Measurements from ENCODE around the gene NOC2L. TPM values are rescaled to one million over a fixed set of nuclear protein-coding genes. Genes with fewer than 3 reads are reported as not detected.

NOC2L gene
- total RNA-seq, 2 donors from 2014 or later = 29.5 to 38.8 TPM

- peak; percentile 85 for DNase-seq (ENCODE audit: low spot score)
- Histone ChIP-seq H3K27ac (peak overlapping the region; percentile 24 to 63), H3K4me3 (peak overlapping the region in 1 of 2 donors; percentile 49), H3K4me1 (peaks cover 0 to 48% of the 10 kb centered on the region in 2 donors), H3K36me3 (peaks cover 20% of the 10 kb centered on the region), H3K27me3 (peaks cover 0 to 14% of the 10 kb centered on the region in 2 donors), H3K9me3 (no peaks in the 10 kb centered on the region)
- no peak for TF ChIP-seq CTCF (IDR thresholded peaks at IDR 0.05)
Measured at GRCh38 chr1:942864-943533, 16.1 kb downstream of the NOC2L start.

- DNase-seq (ENCODE audit: low spot score) = no peak
- H3K27me3 ChIP-seq = peaks cover 0 to 14% of the 10 kb centered on the region in 2 donors
- H3K4me1 ChIP-seq = peaks cover 0 to 48% of the 10 kb centered on the region in 2 donors
Measured at GRCh38 chr1:942411-942821, 16.6 kb downstream of the NOC2L start.

GRCh38 chr1:941588-942383 lies 17.3 kb downstream of the NOC2L start:
- peak; percentile 88 for DNase-seq (ENCODE audit: low spot score)
- Histone ChIP-seq H3K36me3 (peaks cover 9% of the 10 kb centered on the region), H3K9me3 (no peaks in the 10 kb centered on the region), H3K4me1 (peaks cover 0 to 48% of the 10 kb centered on the region in 2 donors), H3K27me3 (peaks cover 0 to 14% of the 10 kb centered on the region in 2 donors), H3K27ac (peak overlapping the region; percentile 59 to 65), H3K4me3 (peak overlapping the region; percentile 18 to 49)
- TF ChIP-seq CTCF (IDR thresholded peaks at IDR 0.05) = no peak

More at GRCh38 chr1:942411-942821, 16.6 kb downstream of the NOC2L start:
- no peak for TF ChIP-seq CTCF (IDR thresholded peaks at IDR 0.05)
- H3K4me3 ChIP-seq = peak overlapping the region; percentile 18 to 49
- peak overlapping the region; percentile 24 to 59 for H3K27ac ChIP-seq
- no peaks in the 10 kb centered on the region for H3K9me3 ChIP-seq
- peaks cover 14% of the 10 kb centered on the region for H3K36me3 ChIP-seq

- Histone ChIP-seq H3K4me3 (peak overlapping the region in 1 of 2 donors; percentile 49), H3K9me3 (no peaks in the 10 kb centered on the region), H3K4me1 (peaks cover 0 to 52% of the 10 kb centered on the region in 2 donors), H3K27me3 (peaks cover 0 to 14% of the 10 kb centered on the region in 2 donors), H3K27ac (peak overlapping the region; percentile 59 to 65), H3K36me3 (peaks cover 9% of the 10 kb centered on the region)
- DNase-seq (ENCODE audit: low spot score) = no peak
- no peak for TF ChIP-seq CTCF (IDR thresholded peaks at IDR 0.05)
Measured at GRCh38 chr1:941015-941587, 18.0 kb downstream of the NOC2L start.

GRCh38 chr1:940107-941014 lies 18.7 kb downstream of the NOC2L start:
- peaks cover 0 to 17% of the 10 kb centered on the region in 2 donors for H3K27me3 ChIP-seq
- H3K36me3 ChIP-seq = peaks cover 5% of the 10 kb centered on the region
- no peaks in the 10 kb centered on the region for H3K9me3 ChIP-seq
- H3K4me1 ChIP-seq = peaks cover 0 to 59% of the 10 kb centered on the region in 2 donors
- peak in 1 of 2 donors; percentile 35 for TF ChIP-seq CTCF (IDR thresholded peaks at IDR 0.05)
- peak; percentile 68 for DNase-seq (ENCODE audit: low spot score)
- peak overlapping the region; percentile 59 to 65 for H3K27ac ChIP-seq
- H3K4me3 ChIP-seq = peak overlapping the region; percentile 37 to 49

All from right atrium auricular region (tissue), 2 donors.